Ectodermal cell (in vitro differentiated cells): ENCODE results near the gene PANK1.

Experiments
- H3K27ac ChIP-seq: 2 replicates; pipeline ENCODE4 v1.7.0; 2013; ENCODE audit warnings: mild to moderate bottlenecking, low read depth, low read length; ENCODE audit not compliant: insufficient read depth, poor library complexity, severe bottlenecking
- H3K27me3 ChIP-seq: 2 replicates; pipeline ENCODE4 v1.7.0; 2013; ENCODE audit warnings: mild to moderate bottlenecking, low read length; ENCODE audit not compliant: insufficient read depth, control insufficient read depth, poor library complexity, severe bottlenecking
- H3K36me3 ChIP-seq: one replicate; pipeline ENCODE4 v1.7.0; 2013; ENCODE audit warnings: low read length; ENCODE audit not compliant: control insufficient read depth, insufficient read depth
- H3K4me1 ChIP-seq: one replicate; pipeline ENCODE4 v1.7.0; 2013; ENCODE audit warnings: low read length; ENCODE audit not compliant: control insufficient read depth, insufficient read depth
- H3K4me3 ChIP-seq: 2 replicates; pipeline ENCODE4 v1.7.0; 2013; ENCODE audit warnings: low read depth, low read length, control low read depth; ENCODE audit not compliant: insufficient read depth
- H3K9me3 ChIP-seq: 2 replicates; pipeline ENCODE4 v1.7.0; 2013; ENCODE audit warnings: mild to moderate bottlenecking, low read length, moderate library complexity; ENCODE audit not compliant: control insufficient read depth
- WGBS, 2 experiments: methylation state at CpG; one replicate each; pipeline ENCODE4 v1.1.7; 2013; ENCODE audit warnings: missing lambda C conversion rate in 2 of 2; 5-methylcytosine and 5-hydroxymethylcytosine counted together

PANK1 gene

DNA sequence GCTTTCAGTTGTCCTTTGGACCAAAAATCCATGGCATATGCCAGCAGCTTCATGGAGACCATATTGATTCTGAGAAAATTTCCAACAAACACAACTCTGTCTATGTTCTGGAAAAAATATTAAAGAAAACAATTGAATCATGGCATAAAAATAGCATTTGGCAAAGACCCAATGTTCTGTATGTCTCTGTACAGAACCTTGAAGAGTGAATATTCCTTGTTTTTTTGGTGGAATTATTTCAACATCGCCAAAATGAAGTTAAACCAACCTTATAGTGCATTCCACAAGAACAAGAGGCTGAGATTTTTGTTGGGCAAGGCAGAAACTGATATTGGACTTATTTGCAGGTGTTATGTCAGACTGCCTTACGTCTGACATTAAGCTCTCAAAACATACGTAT, 56.4 kb downstream of the PANK1 start:
- H3K9me3 ChIP-seq = no peaks in the 10 kb centered on the region
- no peak overlapping the region for H3K4me3 ChIP-seq
- no peaks in the 10 kb centered on the region for H3K4me1 ChIP-seq
- H3K27ac ChIP-seq = no peak overlapping the region
- 98 to 100% methylated on average over 2 to 3 of the region's 3 CpGs for WGBS, 2 experiments
- peaks cover 14% of the 10 kb centered on the region for H3K36me3 ChIP-seq
- H3K27me3 ChIP-seq = no peaks in the 10 kb centered on the region

DNA sequence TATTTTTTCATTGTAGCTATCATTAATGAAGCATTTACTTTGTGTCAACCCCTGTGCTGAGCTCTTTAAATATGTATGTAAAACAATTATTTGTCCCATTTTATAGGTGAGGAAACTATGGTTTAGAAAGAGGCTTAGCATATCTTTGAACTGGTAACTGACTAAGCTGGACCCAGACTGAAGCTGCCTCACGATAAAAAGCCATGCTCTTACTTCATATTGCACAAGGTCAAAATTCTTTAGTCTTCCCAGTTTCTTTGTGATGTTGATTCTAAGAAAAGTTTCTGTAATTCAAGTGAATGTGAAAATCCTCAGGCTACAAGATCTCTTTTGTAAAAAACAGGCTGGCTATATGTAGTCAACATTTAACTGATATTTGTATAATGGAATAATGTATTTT, 63.0 kb downstream of the PANK1 start:
- Histone ChIP-seq H3K27ac (no peak overlapping the region), H3K36me3 (no peaks in the 10 kb centered on the region), H3K27me3 (no peaks in the 10 kb centered on the region), H3K4me3 (no peak overlapping the region), H3K4me1 (no peaks in the 10 kb centered on the region), H3K9me3 (no peaks in the 10 kb centered on the region)
- 93 to 100% methylated on average over 1 of the region's 1 CpG for WGBS, 2 experiments

DNA sequence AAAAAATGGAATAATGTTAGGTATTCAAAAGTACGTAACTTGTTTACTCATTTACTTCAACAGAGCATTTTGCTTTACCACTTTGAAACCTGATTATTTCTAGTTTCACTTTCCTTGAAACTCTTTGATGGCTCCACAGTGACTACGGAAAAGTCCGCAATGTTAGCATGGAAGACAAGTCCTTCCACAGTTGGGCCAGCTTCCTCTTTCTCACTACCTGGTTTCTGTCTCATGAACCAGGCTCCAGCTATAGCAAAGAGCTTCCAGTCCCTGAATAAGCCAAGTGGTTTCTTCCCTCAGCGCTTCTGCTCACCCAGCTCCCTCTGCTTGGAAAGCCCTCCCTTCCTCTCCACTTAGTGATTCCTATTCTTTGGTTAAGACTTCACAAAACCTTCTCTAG, 64.8 kb downstream of the PANK1 start:
- Histone ChIP-seq H3K4me1 (no peaks in the 10 kb centered on the region), H3K36me3 (no peaks in the 10 kb centered on the region), H3K9me3 (no peaks in the 10 kb centered on the region), H3K27ac (no peak overlapping the region), H3K4me3 (no peak overlapping the region), H3K27me3 (no peaks in the 10 kb centered on the region)
- 96 to 98% methylated on average over 4 of the region's 4 CpGs for WGBS, 2 experiments

DNA sequence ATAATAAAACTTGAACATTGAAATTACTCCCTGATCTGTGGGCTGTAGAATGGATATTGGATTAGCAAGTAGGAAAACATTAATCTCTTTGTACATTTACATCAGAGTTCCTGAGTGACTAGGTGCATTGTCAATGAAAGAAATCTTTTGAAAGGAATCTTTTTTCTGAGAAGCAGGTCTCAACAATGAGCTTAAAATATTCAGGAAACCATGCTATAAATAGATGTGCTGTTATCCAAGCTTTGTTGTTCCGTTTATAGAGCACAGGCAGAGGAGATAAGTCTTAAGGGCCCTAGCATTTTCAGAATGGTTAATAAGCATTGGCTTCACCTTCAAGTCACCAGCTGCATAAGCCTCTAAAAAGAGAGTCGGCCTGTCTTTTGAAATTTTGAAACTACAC, 68.3 kb downstream of the PANK1 start:
- H3K4me3 ChIP-seq = no peak overlapping the region
- WGBS, 2 experiments = 91 to 93% methylated on average over 2 of the region's 2 CpGs
- no peaks in the 10 kb centered on the region for H3K27me3 ChIP-seq
- no peaks in the 10 kb centered on the region for H3K36me3 ChIP-seq
- H3K4me1 ChIP-seq = no peaks in the 10 kb centered on the region
- H3K27ac ChIP-seq = no peak overlapping the region
- H3K9me3 ChIP-seq = no peaks in the 10 kb centered on the region

DNA sequence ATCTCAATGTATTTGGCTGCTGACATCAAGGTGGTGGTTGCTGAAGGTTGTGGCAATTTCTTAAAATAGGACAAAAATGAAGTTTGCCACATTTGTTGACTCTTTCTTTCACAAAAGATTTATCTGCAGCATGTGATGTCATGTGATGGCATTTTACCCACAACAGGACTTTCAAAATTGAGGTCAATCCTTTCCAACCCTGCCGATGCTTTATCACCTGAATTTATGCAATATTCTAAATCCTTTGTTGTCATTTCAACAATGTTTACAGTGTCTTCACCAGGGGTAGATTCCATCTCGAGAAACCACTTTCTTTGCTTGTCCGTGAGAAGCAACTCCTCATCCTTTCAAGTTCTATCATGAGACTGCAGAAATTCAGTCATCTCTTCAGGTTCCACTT, 69.0 kb downstream of the PANK1 start:
- no peaks in the 10 kb centered on the region for H3K27me3 ChIP-seq
- H3K36me3 ChIP-seq = no peaks in the 10 kb centered on the region
- no peaks in the 10 kb centered on the region for H3K9me3 ChIP-seq
- H3K4me3 ChIP-seq = no peak overlapping the region
- H3K4me1 ChIP-seq = no peaks in the 10 kb centered on the region
- no peak overlapping the region for H3K27ac ChIP-seq
- 88 to 92% methylated on average over 3 of the region's 3 CpGs for WGBS, 2 experiments

GRCh38 chr10:89575031-89575430, 70.0 kb downstream of the PANK1 start:
- Histone ChIP-seq H3K9me3 (no peaks in the 10 kb centered on the region), H3K36me3 (no peaks in the 10 kb centered on the region), H3K27ac (no peak overlapping the region), H3K4me1 (no peaks in the 10 kb centered on the region), H3K4me3 (no peak overlapping the region), H3K27me3 (no peaks in the 10 kb centered on the region)

DNA sequence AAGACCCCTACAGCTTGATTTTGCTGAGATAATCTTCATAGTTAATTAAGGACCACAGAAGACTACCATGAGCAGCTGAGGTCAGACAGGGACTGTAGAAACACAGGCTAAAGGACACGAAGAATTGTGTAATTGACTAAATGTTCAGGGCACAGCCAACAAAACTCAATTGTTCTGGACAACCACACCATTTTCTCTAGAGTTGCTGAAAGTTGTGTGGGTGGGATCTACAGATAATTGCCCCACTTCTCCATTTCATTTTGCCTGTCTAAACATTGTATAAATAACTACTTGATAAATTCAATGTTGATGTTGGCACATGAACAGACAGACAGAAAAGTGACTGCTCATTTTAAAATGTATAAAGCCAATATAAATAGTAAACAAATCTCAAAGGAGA, 70.7 kb downstream of the PANK1 start:
- no peaks in the 10 kb centered on the region for H3K9me3 ChIP-seq
- H3K36me3 ChIP-seq = no peaks in the 10 kb centered on the region
- no peaks in the 10 kb centered on the region for H3K4me1 ChIP-seq
- 100% methylated on average over 1 of the region's 1 CpG for WGBS, 2 experiments
- no peaks in the 10 kb centered on the region for H3K27me3 ChIP-seq
- H3K4me3 ChIP-seq = no peak overlapping the region
- no peak overlapping the region for H3K27ac ChIP-seq

DNA sequence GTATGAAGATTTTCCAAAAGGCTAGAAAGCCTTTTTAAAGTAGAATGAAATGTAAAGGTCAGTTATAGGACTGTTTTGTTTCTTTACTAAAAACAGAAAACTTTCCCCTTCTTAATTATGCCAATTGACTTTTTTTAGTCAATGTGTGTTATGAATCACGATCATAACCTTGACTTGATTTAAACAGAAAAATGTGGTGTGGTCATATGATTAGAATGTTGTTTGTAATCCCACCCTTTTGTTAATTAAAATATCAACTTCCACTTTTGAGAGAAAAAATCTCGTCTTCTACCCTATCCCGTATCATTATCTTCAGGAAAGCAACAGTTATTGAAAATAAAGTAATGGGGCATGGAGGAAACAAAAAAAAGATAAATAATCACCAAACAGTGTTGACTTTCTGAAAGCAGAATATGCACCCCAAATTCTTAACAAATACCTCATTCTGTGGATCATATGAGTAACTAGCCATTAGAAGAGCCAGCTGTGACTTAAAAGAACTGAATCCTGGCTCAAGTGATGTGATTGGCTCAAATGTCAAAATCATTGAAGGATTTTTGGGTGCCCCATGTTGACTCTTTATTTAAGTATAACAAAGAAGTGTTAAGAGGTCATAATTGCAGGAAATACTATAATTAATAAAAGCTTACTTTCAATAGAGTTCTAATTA, 77.3 kb downstream of the PANK1 start:
- H3K36me3 ChIP-seq = no peaks in the 10 kb centered on the region
- H3K9me3 ChIP-seq = no peaks in the 10 kb centered on the region
- H3K4me1 ChIP-seq = no peaks in the 10 kb centered on the region
- no peaks in the 10 kb centered on the region for H3K27me3 ChIP-seq
- WGBS, 2 experiments = 100% methylated on average over 1 of the region's 3 CpGs; no CpG with 5 or more reads in 1 of the 2 experiments
- H3K27ac ChIP-seq = no peak overlapping the region
- no peak overlapping the region for H3K4me3 ChIP-seq

- H3K27me3 ChIP-seq = no peaks in the 10 kb centered on the region
- H3K4me1 ChIP-seq = no peaks in the 10 kb centered on the region
- no peak overlapping the region for H3K27ac ChIP-seq
- H3K4me3 ChIP-seq = no peak overlapping the region
- no peaks in the 10 kb centered on the region for H3K36me3 ChIP-seq
- no peaks in the 10 kb centered on the region for H3K9me3 ChIP-seq
- 80 to 81% methylated on average over 3 of the region's 3 CpGs for WGBS, 2 experiments
Observed at GRCh38 chr10:89566992-89567391, 78.0 kb downstream of the PANK1 start.

DNA sequence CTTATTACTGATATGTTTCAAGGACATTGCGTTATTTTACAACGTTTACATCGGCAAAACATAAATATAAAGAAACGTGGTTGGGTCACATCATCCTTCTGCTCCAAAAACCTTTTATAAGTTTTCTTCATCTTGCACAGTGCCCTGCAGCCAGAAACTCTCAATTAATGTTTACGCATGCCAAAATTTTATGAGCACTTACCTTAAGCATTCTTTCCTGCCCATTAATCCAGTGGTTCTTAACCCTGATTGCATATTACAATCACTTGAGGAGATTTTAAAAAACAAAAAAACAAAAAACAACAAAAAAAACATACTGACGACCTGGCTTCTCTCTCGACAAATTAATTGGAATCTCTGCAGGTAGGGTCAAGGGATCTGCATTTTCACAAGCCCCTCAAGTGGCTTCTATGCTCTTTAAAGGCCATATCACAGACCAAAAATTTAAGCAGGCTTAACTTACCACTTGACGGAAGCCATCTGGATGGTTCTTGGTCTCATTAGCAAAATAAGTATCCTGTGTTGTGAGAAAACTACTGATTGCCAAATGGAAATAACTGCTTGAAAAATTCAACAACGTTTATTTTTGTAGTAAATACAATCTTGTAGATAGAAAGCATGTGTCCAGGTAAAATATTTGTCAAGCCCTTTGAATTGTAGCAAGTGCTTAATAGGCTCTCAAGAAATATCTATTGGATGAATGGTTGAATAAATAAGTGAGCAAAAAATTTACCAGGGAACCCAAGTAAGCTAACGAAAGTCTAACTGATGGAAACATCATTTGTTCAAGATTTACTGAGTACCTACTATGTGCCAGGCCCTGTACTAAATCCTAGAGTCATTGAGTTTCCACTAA, 78.7 kb downstream of the PANK1 start:
- Histone ChIP-seq H3K4me3 (no peak overlapping the region), H3K27ac (no peak overlapping the region), H3K27me3 (no peaks in the 10 kb centered on the region), H3K4me1 (no peaks in the 10 kb centered on the region), H3K36me3 (no peaks in the 10 kb centered on the region), H3K9me3 (no peaks in the 10 kb centered on the region)
- WGBS, 2 experiments = 90 to 93% methylated on average over 10 of the region's 10 CpGs
